Dermis microvascular lymphatic vessel endothelial cell (primary cell): Measurements from ENCODE around the gene EDAR. TPM values are rescaled to one million over a fixed set of nuclear protein-coding genes. Genes with fewer than 3 reads are reported as not detected.

Experiments used
- DNase-seq, 2 donors: peaks; one replicate each; pipeline versions ENCODE4 v3.0.0 to v3.0.0-alpha.2; 2010; ENCODE audit warnings: low read depth in 2 of 2
- total RNA-seq: library from RNA; depleted of rRNA; stranded (reverse); fragments of >200 nt; gene quantifications from 2 replicates; pipeline ENCODE4 v1.2.1, GENCODE V29; 2014

The EDAR gene
- total RNA-seq, 1 donor from 2014 or later, result under 0.01 TPM

DNA sequence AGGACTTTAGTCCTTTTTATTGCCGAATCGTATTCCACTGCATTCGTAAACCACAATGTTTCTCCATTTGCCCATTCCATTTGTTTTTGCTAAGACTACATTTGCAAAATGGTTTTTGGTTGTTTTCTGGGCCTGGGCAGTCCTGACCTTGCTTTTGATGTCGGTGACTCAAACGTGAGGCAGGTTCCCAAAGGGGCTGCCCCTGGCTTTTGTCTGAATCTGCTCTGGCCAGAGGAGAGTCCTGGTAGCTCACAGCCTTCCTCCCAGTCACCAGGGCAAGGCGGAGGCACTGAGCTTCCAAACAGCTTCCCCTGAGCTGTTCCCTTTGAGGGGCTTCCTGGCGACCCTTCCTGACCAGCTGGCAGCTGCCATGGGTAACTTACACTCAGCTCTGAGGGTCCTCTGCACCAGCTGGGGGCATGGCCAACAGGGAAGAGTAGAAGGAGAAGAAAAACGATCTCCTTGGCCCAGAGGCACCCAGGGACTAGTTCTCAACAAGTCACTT lies 47.8 kb downstream of the EDAR start:
- no peak for DNase-seq

DNA sequence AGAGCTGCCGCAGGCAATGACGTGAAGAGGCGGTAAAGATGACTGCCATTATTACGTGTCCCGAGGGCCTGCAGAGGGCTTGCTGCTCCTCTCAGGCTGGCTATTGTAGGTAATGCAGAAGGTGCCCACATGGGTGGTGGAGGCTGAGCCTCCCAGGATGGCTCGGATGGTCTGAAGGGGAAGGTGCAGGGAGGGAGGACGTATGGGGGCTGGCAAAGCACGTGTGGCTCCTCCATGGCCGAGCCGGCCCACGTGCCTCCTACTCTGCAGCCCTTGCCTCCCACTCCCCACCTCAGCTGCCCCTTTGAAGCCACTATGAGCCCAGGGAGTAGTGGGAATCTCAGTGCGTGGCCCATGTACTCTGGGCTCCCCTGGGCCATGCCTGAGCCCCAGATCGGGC lies 48.9 kb downstream of the EDAR start:
- DNase-seq, result no peak

DNA sequence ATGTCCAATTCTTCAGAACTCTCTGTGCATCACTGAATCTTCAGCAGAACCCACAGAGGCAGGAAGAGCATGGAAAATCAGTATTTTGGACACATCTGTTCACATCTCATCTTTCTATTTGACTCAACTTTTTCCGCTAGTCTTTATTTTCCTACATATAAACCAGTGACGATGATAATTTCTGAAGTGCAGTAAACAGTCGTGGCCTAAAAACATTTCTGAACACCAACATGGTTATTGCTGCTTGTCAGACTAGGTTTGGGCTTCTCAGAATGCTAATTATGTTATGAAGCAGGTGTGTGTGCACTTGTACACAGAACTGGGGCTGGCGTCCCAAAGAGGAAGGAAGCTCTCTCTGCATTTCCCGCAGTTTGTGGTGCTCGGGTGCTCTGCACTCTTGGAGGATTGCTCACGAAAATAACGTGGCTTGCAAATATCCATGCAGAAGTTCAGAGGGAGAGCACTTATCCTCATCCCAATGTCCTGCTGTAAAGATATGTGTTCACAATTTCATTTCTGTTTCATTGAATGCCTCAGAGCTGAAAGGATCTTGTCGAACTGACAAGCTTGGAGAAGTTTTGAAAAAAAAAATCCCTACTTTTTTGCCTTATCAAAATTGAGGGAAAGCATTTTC lies 50.8 kb downstream of the EDAR start:
- DNase-seq, result no peak

DNA sequence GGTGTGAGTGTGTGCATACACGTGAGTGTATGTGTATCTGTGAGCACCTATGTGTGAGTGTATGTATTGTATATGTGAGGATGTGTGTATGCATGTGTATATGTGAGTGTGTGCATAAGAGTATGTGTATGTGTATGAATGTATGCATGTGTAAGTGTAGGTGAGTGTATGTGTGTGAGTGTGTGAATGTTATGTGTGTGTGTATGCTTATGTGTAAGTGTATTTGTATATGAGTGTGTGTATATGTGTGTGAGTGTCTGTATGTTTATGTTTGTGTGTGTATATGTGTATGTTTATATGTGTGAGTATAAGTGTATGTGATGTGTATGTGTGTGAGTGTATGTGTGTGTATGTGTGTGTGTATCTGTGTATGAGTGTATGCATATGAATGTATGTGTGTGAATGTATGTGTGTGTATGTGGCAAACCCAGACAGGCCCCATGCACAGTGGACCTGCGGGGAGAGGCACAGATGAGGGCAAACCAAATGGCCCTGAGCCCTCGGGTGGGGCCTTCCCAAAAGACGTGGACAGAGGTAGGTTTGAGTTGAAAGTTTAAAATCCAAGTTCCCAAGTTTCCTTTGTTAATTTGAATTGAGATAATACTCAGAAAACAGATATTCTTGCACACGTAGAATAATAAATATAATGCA lies 51.5 kb downstream of the EDAR start:
- no peak for DNase-seq

DNA sequence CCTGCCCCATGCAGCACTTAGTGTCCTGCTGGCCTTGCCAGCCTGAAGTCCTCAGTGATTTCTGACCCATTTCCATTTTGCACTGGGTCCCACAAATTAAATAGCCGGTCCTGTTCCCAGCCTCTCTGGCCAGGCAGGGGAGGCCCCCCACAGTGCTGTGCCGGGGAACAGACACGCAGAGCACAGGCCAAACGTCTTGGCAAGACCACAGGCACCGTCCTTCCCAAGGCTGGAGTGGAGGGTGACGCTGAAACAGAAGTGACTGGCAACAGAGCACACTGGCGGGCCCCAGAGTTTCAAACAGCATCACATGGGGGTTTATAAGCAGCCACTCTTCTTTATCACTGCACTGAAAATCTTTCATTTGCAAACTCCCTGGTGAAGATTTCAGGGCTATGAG lies 52.2 kb downstream of the EDAR start:
- DNase-seq, result no peak

DNA sequence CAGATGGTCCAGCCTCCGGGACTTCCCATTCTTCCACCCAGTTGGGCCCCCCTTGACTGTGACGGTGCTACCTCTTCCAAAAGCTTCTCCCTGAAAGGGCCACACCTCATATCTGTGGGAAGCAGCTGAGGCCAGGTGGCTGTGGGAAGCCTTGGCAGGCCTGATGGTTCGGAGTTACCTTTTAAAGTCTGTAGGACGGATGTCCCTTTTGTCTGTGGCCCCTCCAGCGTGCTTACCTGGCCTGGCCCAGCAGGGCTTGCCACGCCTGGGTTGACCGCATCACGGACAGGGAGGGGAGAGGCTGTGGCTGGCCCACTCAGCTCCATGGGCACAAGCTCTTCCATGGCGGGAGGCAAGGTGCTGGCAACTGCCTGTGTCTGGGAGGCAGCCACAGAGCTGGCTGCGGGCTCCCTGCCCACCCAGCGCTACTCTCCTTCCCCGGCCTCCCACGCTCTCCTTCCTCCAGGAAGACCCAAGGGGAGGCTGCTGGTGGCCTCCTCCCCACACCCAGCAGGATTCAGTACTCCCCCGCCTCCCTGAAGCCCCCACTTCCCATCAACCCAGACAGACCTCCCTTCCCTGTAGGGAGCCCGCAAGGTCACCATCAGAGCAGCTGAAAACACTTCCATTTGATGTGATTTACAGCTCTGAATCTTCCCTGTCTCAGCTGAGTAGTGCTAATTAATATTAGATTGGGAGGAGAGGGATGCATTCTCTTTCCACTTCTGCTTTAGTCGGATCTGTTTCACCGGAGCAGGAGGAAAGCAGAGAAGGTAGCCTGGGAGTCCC lies 52.8 kb downstream of the EDAR start:
- DNase-seq, result no peak

DNA sequence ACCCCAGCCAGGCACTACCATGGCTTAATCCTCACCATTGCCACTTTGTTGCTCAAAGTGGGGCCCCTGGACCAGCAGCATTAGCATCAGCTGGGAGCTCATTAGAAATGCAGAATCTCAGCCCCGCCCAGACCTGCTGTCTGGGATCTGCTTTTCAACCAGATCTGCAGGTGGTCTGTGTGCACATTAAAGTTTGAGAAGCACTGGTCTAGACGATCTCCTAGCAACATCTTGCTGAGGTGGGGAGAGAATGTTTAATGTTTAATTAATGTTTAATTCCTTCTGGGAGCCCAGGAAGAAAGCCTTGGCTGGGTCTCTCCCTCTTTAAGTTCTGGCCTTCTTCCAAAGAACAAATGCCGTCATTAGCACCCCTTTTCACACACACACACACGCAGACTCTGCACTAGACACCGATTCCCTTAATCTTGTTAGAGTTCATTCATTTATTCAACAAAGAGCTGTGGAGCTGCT lies 53.7 kb downstream of the EDAR start:
- no peak for DNase-seq

DNA sequence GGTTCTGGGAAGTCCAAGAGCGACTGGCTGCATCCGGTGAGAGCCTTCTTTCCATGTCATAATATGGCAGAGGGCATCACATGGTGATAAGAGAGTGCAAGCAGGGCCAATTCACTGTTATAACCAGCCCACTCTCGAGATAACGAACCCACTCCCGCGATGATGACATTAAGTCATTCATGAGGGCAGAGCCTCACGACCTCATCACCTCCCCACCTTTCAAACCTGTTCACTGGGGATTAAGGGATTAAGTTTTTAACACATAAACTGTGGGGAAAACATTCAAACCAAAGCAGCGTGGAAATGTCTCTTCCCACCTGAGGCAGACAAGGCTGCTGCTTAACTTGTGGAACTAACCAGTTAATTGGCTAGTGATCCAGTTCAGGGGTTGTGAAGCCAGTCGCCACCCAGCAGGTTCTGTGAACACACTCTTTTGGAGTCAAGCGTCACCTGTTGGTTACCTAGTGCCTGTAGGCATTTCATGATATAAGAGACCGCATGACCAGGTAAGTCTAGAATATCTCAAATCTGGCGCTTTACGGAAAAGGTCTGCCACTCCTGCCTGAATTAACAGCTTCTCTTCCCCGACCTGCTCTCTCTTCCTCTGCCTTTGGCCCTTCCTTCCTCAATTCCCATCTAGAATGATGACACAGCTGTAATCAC lies 54.3 kb downstream of the EDAR start:
- DNase-seq, result no peak

DNA sequence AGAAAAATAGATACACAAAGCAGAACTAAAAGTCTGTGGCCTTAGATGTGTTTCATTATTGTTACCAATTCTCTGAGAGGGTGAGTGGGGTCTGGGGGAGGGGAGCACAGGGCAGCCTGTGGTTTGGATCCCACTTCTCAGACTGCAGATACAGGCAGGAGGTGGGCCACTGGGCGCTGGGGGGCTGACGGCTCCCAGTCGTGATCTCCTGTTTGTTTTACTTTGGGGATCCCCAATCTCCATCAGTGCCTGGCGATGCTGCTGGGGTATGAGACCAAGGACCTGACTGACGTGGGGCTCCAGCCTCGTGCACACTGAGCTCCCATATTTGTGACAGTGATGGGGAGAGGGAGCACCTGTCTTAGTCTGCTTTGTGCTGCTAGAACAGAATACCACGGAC lies 54.9 kb downstream of the EDAR start:
- DNase-seq, result no peak

DNA sequence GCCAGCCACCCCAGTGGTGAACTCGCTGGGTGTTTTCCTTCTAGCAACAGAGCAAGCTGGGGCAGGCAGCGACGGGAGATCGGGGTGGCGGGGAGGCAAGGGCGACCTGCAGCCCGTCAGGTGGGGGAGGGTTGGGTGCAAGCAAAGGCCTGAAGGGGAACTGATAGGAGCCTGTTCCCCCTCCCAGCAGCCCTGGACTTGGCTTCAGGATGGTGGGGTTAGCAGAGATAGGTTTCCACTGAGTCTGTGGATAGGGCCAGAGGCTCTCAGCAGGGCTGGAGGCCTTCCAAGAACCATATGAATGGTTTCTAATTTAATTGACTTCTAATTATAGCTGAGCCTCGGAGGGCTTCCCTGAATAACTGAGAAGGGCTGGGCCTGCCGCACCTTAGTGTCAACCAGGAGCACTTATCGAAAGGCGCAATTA lies 55.3 kb downstream of the EDAR start:
- no peak for DNase-seq

DNA sequence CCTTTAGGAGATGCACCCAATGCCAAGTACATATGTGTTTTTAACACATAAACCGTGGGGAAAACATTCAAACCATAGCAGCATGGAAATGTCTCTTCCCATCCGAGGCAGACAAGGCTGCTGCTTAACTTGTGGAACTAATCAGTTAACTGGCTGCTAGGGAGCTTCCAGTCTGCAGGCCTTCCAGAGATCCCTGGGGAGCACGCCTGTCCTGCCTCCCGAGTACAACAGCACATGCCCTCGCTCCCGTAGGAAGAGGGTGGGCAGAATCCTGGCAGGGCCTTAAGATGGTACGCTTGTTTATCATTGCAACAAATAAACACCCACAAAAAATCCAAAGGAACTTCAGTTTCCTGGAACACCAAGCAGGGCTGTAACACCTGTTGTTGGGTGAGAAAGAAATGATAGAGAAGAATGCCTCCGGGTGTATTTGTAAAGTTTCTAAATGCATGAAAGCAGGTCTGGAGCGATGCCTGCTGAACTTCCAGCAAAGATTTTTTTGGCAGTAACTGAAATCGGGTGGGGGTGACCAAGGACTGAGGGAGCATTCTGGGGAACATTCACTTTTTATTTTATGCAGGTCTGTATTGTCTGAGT lies 56.2 kb downstream of the EDAR start:
- no peak for DNase-seq

DNA sequence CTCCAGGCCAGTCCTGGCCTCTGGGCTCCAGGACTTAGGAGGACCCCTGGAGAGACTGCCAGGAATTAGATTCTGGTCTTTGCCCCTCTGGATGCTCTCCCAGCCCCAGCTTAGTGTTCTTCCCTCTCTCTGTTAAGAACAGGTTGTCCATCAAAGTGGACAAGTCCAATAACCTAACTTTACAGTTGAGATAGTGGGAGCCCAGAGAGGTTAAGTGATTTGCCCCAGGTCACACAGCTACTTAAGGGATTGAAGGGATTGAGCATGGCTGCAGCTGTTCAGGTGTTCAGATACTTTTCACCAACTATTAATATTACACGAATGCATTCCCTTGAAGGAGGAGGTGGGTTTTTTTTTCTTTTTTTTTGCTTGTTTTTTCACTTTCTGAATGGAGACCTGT lies 57.6 kb downstream of the EDAR start:
- DNase-seq, result no peak

DNA sequence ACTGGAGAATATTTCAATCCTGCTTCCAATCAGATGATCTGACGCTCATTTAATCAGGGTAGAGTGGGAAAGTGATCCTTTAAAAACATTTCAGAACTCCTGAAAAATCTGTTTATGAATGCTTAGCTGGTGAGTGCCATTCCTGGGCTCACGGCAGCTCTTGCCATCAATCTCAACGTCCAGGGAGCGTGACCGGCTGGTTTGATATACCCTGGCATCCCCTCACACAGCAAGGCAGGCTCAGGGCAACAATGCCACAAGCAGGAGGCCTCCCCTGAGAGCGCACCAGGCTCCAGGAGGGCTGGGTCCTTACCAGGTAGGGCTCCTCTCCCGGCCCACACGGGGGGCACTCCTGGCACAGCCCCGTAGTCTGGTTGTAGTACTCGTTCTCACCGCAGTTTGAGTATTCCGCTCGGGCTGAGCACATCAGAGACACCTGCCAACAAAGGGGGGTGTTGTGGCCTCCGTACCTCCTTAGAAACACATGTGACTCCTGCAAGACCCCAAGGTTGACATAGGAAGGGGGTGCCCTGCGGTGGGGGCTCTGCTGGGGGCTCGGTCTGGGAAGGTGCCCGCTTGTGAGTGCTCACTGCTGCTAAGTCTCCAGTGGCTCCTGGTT lies 59.1 kb downstream of the EDAR start:
- DNase-seq, result no peak

DNA sequence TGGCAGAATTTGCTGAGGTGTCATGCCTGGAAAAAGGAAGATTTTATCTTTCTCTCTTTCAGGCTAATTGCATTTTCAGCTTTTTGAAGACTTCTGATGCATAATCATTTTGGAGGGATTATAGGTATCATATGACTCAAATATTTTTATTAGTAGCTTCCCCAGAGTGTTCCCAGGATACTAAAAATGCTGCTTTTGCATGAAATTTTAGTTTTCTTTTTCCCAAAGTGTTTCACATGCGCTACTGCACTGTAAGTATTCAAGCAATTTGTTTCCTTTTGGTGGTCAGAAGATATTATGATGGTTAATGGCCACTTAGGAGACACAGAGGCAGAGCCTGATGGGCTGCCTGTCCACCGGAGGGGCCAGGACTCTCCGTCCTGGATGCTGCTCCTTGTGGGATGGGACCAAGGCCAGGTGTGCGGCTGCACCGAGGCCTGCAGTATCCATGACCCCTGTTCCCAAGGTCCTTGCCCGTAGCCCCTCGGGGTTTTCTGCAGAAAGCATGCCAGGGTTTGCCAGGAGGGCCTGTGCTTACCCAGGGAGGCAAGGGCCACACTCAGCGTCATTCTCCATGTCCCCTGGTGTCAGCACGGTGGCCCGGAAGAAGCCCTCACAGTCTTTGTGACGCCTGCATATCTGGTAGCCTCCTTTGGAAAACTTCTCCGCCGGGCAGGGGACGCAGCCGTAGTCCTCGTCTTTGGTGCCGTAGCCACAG lies 60.2 kb downstream of the EDAR start:
- no peak for DNase-seq

DNA sequence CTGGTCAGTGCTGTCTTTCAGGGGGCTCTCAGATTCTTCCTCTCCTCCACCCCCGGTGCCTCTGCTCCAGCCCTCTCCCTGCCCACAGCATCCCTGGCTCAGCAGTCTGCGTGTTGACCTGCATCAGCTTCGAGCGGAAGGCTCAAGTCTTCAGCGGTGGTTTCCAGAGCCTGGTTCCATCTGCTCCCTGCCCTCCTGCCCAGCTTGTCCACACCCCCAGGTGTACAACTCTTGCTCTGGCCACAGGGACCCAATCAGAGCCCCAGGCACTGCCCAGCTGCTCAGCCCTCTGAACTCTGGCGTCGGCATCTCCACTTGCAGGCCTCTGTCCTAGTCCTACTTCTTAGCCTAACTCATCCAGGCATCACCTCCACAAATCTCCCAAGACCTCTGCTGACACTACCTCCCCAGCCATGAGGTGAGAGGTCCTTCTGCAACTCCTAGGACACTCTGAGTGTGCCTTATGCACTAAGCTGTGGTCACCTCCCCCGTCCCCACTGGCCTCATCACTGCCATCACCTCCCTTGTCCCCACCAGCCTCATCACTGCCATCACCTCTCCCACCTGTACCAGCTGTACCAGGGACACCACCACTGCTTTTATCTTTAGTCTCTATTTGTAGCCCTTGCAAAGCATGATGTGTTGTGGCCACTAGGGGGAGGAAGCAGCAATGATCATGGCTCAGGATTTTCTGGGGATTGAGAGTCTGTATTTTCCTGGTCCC lies 60.9 kb downstream of the EDAR start:
- DNase-seq, result peak; percentile 61 to 64

DNA sequence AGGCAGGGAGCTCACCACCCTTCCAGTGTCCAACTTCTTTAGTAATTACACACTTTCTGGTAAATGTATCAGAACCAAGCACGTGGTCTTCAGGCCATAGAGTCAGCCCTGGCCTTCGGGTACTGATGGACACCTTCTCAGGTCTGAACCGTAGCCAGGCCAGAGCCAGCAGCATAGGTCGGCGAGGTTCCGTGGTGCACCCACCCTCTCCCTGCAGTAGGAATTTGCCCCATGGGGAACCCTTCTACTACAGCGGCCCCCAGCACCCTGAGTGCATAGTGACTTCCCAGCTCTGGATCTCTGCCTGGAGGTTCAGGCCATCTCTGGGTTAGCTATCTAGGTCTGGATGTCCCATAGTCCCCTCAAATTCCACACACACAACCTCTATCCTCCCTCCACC lies 61.6 kb downstream of the EDAR start:
- no peak for DNase-seq

DNA sequence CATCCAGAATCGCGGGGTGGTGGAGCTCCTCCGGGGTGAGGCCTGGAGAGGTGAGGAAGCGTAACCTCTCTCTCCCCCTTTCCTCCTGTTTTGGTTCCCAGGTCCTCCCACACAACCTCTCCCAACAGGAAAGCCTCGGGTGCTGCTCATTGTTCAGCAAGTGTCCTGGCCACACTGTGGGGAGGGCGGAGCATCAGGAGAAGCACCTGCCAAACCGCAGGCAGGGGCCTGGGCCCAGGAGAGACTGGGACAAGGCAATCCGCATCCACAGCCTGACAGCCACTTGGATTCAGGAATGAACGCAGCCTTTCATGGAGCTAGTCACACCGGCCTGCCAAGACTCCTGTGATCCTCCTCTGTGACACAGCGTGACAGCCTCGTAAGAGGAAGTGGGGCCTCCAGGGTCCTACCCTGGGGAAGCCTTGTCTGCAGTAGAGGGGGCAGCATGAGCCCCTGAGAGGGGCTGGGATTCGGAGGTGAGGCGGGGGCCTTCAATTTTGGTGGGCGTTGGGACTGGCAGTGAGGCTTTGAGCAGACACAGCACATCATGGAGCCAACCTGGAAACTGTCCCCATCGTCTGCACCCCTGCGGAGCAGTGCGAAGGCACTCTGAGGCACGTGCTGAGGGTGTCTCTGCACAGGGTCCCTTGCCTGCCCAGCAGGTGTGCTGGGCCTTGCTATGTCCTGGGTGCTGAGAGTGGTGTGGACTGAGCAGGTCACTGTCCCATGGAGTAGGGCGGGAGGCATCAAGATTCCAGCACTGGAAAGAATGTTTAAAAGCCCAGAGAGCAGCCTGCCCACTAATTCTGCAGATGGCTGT lies 62.2 kb downstream of the EDAR start:
- DNase-seq, result no peak

DNA sequence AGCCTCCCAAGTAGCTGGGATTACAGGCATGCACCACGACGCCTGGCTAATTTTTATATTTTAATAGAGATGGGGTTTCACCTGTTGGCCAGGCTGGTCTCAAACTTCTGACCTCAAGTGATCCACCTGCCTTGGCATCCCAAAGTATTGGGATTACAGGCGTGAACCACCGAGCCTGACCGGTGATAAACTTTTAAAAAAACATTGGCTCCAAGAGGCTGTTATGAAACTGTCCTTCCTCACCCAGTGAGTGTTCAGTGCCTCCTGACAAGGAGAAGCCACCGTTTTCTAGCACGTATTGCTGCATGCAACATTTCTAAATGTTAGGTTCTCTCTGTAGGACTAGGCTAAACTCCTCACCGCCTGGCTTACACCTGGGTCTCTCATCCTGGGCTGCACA lies 63.3 kb downstream of the EDAR start:
- no peak for DNase-seq

DNA sequence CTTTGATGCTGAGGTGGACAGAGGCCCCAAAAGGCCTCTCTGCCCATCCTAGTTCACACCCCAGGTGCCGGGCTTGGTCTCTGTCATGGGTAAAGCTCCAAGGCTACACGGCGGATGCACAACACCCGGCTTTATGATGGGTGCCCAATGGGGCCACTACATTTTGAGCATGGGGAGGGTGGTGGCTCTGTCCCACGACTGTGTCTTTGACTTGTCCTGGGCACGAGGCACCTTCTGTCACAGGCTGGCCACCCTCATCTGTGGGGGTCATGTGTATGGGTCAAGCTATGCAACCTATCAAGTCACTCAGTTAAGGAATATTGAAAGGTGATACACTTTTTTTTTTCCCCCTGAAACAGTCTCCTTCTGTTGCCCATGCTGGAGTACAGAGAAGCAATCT lies 63.7 kb downstream of the EDAR start:
- no peak for DNase-seq
